H9 (cell line): ENCODE measurements around the gene NOC3L. TPM values are rescaled to one million over a fixed set of nuclear protein-coding genes. Genes with fewer than 3 reads are reported as not detected.

Source experiments
- DNase-seq: peaks from one replicate; pipeline ENCODE4 v3.0.0-alpha.2; 2017
- H2AFZ ChIP-seq: one replicate; pipeline ENCODE4 v1.6.1; 2013; ENCODE audit warnings: mild to moderate bottlenecking, low read length, control low read depth, moderate library complexity
- H2AK5ac ChIP-seq: 2 replicates; pipeline ENCODE4 v1.6.1; 2013; ENCODE audit warnings: low read length, control low read depth, mixed read lengths; ENCODE audit not compliant: insufficient read length
- H2BK120ac ChIP-seq: one replicate; pipeline ENCODE4 v1.6.1; 2013; ENCODE audit warnings: low read depth, mild to moderate bottlenecking, low read length, control low read depth, inconsistent platforms; ENCODE audit not compliant: poor library complexity, severe bottlenecking
- H2BK12ac ChIP-seq: 2 replicates; pipeline ENCODE4 v1.6.1; 2013; ENCODE audit warnings: low read length, control low read depth, mixed read lengths, low read depth; ENCODE audit not compliant: insufficient read length
- H2BK15ac ChIP-seq: 2 replicates; pipeline ENCODE4 v1.6.1; 2013; ENCODE audit warnings: low read depth, low read length, control low read depth
- H2BK20ac ChIP-seq: one replicate; pipeline ENCODE4 v1.6.1; 2013; ENCODE audit warnings: low read depth, mild to moderate bottlenecking, low read length, control low read depth, inconsistent platforms; ENCODE audit not compliant: poor library complexity, severe bottlenecking
- H2BK5ac ChIP-seq: 2 replicates; pipeline ENCODE4 v1.6.1; 2013; ENCODE audit warnings: low read length, control low read depth, mixed read lengths; ENCODE audit not compliant: insufficient read length
- H3K14ac ChIP-seq: 2 replicates; pipeline ENCODE4 v1.6.1; 2013; ENCODE audit warnings: low read length, control low read depth; ENCODE audit not compliant: insufficient read depth
- H3K18ac ChIP-seq: 2 replicates; pipeline ENCODE4 v1.6.1; 2013; ENCODE audit warnings: low read depth, mild to moderate bottlenecking, mixed read lengths, low read length, control low read depth; ENCODE audit not compliant: insufficient read length
- H3K23ac ChIP-seq: 2 replicates; pipeline ENCODE4 v1.6.1; 2013; ENCODE audit warnings: low read length, control low read depth, mixed read lengths, low read depth; ENCODE audit not compliant: insufficient read length
- H3K23me2 ChIP-seq: 2 replicates; pipeline ENCODE4 v1.6.1; 2013; ENCODE audit warnings: low read depth, mild to moderate bottlenecking, mixed read lengths, low read length, control low read depth; ENCODE audit not compliant: insufficient read length, poor library complexity, severe bottlenecking
- H3K27ac ChIP-seq: 2 replicates; pipeline ENCODE4 v1.5.1; 2013; ENCODE audit warnings: low read length, control low read depth, mixed read lengths, low read depth; ENCODE audit not compliant: insufficient read length
- H3K27me3 ChIP-seq: 2 replicates; pipeline ENCODE4 v1.6.1; 2013; ENCODE audit warnings: low read length, control low read depth, inconsistent platforms; ENCODE audit not compliant: insufficient read depth
- H3K4ac ChIP-seq: 2 replicates; pipeline ENCODE4 v1.6.1; 2013; ENCODE audit warnings: low read depth, mild to moderate bottlenecking, control low read depth, inconsistent platforms, low read length, moderate library complexity
- H3K4me1 ChIP-seq: 2 replicates; pipeline ENCODE4 v1.6.1; 2013; ENCODE audit warnings: low read length, control low read depth, inconsistent platforms; ENCODE audit not compliant: insufficient read depth
- H3K4me2 ChIP-seq: 2 replicates; pipeline ENCODE4 v1.6.1; 2013; ENCODE audit warnings: low read length, control low read depth, mixed read lengths; ENCODE audit not compliant: insufficient read length, insufficient read depth
- H3K56ac ChIP-seq: 2 replicates; pipeline ENCODE4 v1.6.1; 2013; ENCODE audit warnings: low read depth, mild to moderate bottlenecking, mixed read lengths, low read length, control low read depth; ENCODE audit not compliant: insufficient read length
- H3K79me1 ChIP-seq: 2 replicates; pipeline ENCODE4 v1.6.1; 2013; ENCODE audit warnings: low read depth, mild to moderate bottlenecking, moderate library complexity, low read length, control low read depth, inconsistent platforms; ENCODE audit not compliant: insufficient read depth, poor library complexity, severe bottlenecking
- H3K79me2 ChIP-seq: 2 replicates; pipeline ENCODE4 v1.6.1; 2013; ENCODE audit warnings: low read length, control low read depth, inconsistent platforms; ENCODE audit not compliant: insufficient read depth
- H3K9ac ChIP-seq: 2 replicates; pipeline ENCODE4 v1.6.1; 2013; ENCODE audit warnings: low read length, control low read depth, mixed read lengths; ENCODE audit not compliant: insufficient read length; ENCODE audit errors: extremely low read depth
- H3K9me3 ChIP-seq: one replicate; pipeline ENCODE4 v1.6.1; 2013; ENCODE audit warnings: low read depth, low read length, inconsistent platforms; ENCODE audit not compliant: control insufficient read depth
- H3T11ph ChIP-seq: one replicate; pipeline ENCODE4 v1.6.1; 2013; ENCODE audit warnings: mild to moderate bottlenecking, low read length, control low read depth, inconsistent platforms
- H4K20me1 ChIP-seq: one replicate; pipeline ENCODE4 v1.6.1; 2013; ENCODE audit not compliant: control insufficient read depth, insufficient read length, insufficient read depth
- H4K5ac ChIP-seq: 2 replicates; pipeline ENCODE4 v1.6.1; 2013; ENCODE audit warnings: low read depth, mild to moderate bottlenecking, mixed read lengths, low read length, control low read depth; ENCODE audit not compliant: insufficient read length
- H4K8ac ChIP-seq: replicated peaks from 2 replicates; pipeline ENCODE4 v1.6.1; 2013; ENCODE audit warnings: low read length, control low read depth, mixed read lengths, low read depth; ENCODE audit not compliant: insufficient read length
- H4K91ac ChIP-seq: 2 replicates; pipeline ENCODE4 v1.6.1; 2013; ENCODE audit warnings: low read depth, mild to moderate bottlenecking, moderate library complexity, mixed read lengths, low read length, control low read depth; ENCODE audit not compliant: insufficient read length
- H3K27ac Mint-ChIP-seq, 3 experiments: 2 replicates in 2 of 3; 3 replicates in 1 of 3; pipeline ENCODE4 v1.8.0; 2020 to 2021; ENCODE audit warnings: mixed read lengths in 3 of 3, mild to moderate bottlenecking in 1 of 3, moderate library complexity in 1 of 3
- H3K27me3 Mint-ChIP-seq: 2 replicates; pipeline ENCODE4 v1.8.0; 2021; ENCODE audit warnings: low read depth, mild to moderate bottlenecking, moderate library complexity, mixed read lengths
- H3K36me3 Mint-ChIP-seq, 3 experiments: 2 replicates in 2 of 3; 3 replicates in 1 of 3; pipeline ENCODE4 v1.8.0; 2020 to 2021; ENCODE audit warnings: low read depth in 3 of 3, mixed read lengths in 3 of 3; ENCODE audit not compliant: insufficient read depth in 1 of 3
- H3K4me1 Mint-ChIP-seq, 2 experiments: 2 replicates each; pipeline ENCODE4 v1.8.0; 2020; ENCODE audit warnings: mixed read lengths in 2 of 2
- H3K4me3 Mint-ChIP-seq, 2 experiments: 2 replicates in 1 of 2; 3 replicates in 1 of 2; pipeline ENCODE4 v1.8.0; 2020 to 2021; ENCODE audit warnings: mild to moderate bottlenecking in 2 of 2, mixed read lengths in 2 of 2, moderate library complexity in 1 of 2
- H3K9me3 Mint-ChIP-seq, 2 experiments: 2 replicates in 1 of 2; 3 replicates in 1 of 2; pipeline ENCODE4 v1.8.0; 2020; ENCODE audit warnings: mild to moderate bottlenecking in 2 of 2, mixed read lengths in 2 of 2, moderate library complexity in 1 of 2
- WGBS: extraction: QIAGEN DNeasy Blood & Tissue Kit; methylation state at CpG from one replicate; pipeline ENCODE4 v1.1.7; 2013; ENCODE audit warnings: missing lambda C conversion rate, low lambda C conversion rate, mixed read lengths; ENCODE audit not compliant: insufficient read length; ENCODE audit errors: extremely low coverage; 5-methylcytosine and 5-hydroxymethylcytosine counted together
- total RNA-seq: library from RNA; stranded (reverse); gene quantifications from 2 replicates; pipeline ENCODE4 v1.2.1, GENCODE V29; 2021
- TF ChIP-seq, protein P1 (sequence below): fragments of 200-600 bp; sonication (generic); conservative IDR thresholded peaks from 3 replicates; pipeline ENCODE4 v1.8.0; 2021; ENCODE audit warnings: antibody characterized with exemption, mild to moderate bottlenecking

The NOC3L gene
- total RNA-seq, 1 experiment from 2014 or later = 35.8 TPM

- TF ChIP-seq, protein P1, sequence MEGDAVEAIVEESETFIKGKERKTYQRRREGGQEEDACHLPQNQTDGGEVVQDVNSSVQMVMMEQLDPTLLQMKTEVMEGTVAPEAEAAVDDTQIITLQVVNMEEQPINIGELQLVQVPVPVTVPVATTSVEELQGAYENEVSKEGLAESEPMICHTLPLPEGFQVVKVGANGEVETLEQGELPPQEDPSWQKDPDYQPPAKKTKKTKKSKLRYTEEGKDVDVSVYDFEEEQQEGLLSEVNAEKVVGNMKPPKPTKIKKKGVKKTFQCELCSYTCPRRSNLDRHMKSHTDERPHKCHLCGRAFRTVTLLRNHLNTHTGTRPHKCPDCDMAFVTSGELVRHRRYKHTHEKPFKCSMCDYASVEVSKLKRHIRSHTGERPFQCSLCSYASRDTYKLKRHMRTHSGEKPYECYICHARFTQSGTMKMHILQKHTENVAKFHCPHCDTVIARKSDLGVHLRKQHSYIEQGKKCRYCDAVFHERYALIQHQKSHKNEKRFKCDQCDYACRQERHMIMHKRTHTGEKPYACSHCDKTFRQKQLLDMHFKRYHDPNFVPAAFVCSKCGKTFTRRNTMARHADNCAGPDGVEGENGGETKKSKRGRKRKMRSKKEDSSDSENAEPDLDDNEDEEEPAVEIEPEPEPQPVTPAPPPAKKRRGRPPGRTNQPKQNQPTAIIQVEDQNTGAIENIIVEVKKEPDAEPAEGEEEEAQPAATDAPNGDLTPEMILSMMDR = no peak
- Histone ChIP-seq H3K27me3 (no peaks in the 10 kb centered on the region), H2BK15ac (no peak overlapping the region), H3K4me2 (no peak overlapping the region), H2AFZ (no peak overlapping the region), H3K9ac (no peak overlapping the region), H2BK5ac (no peak overlapping the region), H2AK5ac (no peak overlapping the region), H4K20me1 (peaks cover 3% of the 10 kb centered on the region), H2BK12ac (no peak overlapping the region), H4K5ac (no peak overlapping the region), H3T11ph (no peak overlapping the region), H2BK120ac (no peak overlapping the region), H4K91ac (no peak overlapping the region), H2BK20ac (no peak overlapping the region), H3K9me3 (no peaks in the 10 kb centered on the region), H3K14ac (no peak overlapping the region), H4K8ac (no peak overlapping the region), H3K23me2 (no peaks in the 10 kb centered on the region), H3K27ac (no peak overlapping the region), H3K23ac (no peak overlapping the region), H3K79me2 (no peaks in the 10 kb centered on the region), H3K4ac (no peak overlapping the region), H3K56ac (no peak overlapping the region), H3K4me1 (no peaks in the 10 kb centered on the region), H3K79me1 (no peaks in the 10 kb centered on the region), H3K18ac (no peak overlapping the region)
- Mint-ChIP-seq H3K27ac (no peak overlapping the region), H3K27me3 (no peaks in the 10 kb centered on the region), H3K4me3 (no peak overlapping the region), H3K4me1 (no peaks in the 10 kb centered on the region), H3K36me3 (peaks cover 3 to 64% (median 25%) of the 10 kb centered on the region in 3 experiments), H3K9me3 (no peaks in the 10 kb centered on the region)
- DNase-seq = no peak
- WGBS = no CpG with 5 or more reads among the region's 1 CpG
Observed at GRCh38 chr10:94327649-94328048, 35.1 kb downstream of the NOC3L start.
